Measurements from ENCODE around the gene GPR142.

DNA sequence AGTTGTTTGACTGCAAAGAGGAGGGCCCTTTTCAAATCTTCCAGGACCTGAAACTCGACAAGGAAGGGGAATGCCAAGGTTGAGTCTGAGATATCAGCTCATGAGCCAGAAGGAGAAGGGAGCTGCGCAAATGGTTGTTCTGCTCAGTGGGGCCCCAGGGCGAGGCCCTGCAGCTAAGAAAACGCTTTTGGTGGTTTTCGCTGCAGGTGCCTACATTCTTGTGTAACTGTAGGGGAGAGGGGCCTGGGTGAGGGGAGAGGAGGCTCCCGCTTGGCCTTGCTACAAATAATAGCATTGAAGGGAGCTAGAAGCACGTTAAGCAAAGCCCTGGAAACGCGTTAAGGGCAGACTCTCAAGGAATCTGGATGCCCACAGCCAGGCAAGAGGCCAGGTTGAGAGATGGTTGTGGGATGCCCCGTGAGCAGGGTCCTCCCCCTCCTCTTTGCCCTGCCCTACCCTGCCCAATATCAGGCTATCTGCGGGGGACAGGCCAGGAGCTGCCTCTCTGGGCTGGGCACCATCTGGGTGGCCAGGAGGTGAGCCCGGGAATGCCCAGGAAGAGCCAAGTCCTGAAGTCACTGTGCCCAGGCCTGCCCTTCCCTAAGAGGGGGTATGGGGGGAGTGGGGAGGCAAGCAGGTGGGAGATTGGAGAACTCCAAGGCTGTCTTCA, 21.9 kb downstream of the GPR142 start:
- TF ChIP-seq CTCF (IDR thresholded peaks at IDR 0.05) (no peak), POLR2AphosphoS5 (IDR thresholded peaks at IDR 0.05) (no peak), EP300 (IDR thresholded peaks at IDR 0.05) (no peak), POLR2A (IDR thresholded peaks at IDR 0.05; ENCODE audit: low read depth) (no peak)

All from esophagus muscularis mucosa (tissue), 4 donors.